ENCODE data around the gene SPRTN.
"Not testable (repeated sequence)": the region's sequence is repeated elsewhere in the genome, so short reads cannot be mapped to it uniquely, and the experiment has no call there.

Gene SPRTN

DNA sequence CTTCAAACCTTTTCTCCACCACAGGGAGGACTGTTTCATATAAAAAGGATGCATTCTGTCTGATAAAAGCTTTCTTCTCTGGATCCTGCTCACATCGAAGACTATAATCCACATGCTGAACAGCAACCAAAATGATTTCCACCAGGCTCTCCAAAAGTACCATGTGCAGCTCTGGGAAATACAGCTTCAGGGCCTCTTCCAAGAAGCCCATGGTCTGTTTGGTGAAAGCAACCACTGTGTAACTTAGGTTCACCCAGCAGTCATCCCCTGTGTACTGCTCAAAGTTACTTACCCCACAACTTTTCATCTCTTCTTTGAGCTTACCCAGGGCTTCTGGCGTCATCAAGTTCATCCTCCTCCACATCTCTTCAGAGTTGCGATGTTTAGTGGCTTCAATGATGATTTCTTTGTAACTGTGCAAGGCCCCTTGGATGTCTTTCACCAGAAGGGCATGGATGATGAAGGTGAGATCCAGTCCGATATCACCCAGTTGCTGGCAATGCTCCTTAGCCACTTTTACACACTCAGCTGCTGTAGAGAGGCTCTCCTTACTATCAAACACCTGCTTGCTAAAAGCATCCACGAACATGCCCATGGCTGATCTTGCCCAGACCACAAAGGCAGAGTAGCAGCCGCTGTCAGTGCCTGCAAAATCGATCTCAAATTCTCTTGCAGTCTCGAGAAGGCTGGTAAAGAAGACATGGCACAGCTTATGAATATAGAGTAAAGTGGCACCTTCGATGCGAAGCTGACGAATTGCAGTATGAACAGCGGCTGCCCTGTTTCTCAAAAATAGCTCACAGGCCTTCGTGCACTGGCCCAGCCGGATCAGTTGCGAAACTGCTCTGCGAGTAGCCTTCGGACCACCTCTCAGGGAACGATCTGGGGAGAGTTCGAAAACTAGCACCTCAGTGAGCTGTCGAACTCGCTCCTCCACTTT, 2.2 kb upstream of the SPRTN start:
- no peak for DNase-seq (ENCODE audit: low read depth in 2 of 2)

DNA sequence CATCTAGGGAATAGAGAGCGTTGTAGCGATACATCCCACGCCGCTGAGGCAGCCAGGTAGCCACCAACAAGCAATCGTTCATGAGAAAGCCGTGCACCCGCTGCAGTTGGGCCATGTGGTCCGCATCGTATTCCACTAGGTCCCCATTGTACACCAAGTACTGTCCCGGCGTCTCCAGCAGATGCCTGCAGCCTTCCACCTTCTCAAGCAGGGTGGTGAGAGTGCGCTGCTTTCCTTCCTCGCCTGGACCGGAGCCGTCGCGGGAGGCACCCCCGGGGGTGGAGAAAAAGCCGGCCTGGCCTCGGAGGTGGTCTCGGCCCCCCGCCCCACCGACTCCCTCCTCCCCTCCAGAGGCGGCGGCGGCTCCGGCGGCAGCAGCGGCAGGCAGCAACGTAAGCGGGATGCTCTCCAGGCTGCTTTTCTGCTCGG, 1.0 kb upstream of the SPRTN start:
- no peak for DNase-seq (ENCODE audit: low read depth in 2 of 2)

DNA sequence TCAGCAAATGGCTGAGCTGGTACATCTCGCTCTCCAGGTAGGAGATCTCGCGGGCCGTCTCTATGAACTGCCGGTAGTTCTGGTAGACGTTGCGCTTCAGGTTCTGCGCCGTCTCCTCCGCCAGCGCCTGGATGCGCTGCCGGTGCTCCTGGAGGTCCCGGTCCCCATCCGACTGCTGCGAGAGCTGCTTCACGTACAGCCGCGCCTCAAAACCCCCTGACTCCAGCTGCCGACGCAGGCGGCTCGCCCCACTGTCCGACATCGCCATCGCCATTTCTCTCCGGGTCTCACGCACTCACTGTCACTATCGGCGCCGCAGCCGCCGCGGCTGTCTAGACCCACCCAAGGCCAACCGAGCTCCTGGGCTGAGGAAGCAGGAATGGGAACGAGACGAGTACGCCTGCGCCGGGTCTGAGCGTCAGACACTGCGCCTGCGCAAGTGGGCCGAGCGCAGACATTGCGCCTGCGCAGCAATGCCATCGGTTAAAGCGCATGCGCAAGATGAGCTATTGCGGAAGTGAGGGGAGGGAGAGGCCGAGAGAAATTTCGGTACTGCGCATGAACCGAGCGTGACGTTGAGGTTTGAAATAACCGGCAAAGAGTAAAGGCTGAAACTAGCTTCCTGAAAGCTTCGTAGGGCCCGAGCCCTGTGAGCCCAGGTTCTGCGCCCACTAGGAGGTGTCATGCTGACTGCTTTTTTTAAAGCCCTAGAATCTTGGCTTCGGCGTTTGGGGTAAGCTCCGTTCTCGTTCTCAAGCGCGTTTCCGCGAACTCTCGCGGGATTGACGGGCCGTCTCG, 422 bp upstream of the SPRTN start, which contains the start of gene EXOC8:
Gene EXOC8 (minus strand): TSS at position 381 of the 798 bp plus-strand sequence. CDS start 107 bp downstream, at position 274.
- DNase-seq (ENCODE audit: low read depth in 2 of 2), result peak; percentile 93 to 99

DNA sequence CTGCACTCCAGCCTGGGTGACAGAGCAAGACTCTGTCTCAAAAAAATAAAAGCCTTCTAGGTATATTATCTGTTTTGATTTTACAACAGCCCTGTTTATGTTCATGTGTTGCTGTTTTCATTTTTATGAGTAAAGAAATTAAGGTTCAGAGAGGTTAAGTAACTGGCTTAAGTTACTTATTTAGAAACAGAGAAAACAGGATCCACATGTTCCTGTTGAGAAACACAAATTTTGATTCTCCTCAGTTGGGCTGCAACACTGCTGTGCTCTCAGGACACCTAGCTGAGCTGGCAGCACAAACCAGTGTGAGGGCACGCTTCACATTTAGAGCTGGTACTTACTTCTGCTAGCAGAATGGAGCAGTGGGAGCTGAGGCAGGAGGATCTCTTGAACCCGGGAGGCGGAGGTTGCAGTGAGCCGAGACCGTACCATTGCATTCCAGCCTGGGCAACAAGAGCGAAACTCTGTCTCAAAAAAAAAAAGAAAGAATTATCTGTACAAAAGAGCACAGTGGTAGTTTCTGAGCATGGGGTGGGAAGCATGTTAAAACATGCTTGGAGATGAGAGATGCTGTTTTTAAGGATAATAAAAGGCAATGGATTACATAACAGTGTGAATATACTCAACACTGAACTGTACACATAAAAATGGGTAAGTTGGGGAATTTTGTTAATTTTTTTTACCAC, 2.4 kb downstream of the SPRTN start:
- no peak for DNase-seq (ENCODE audit: low read depth in 2 of 2)

DNA sequence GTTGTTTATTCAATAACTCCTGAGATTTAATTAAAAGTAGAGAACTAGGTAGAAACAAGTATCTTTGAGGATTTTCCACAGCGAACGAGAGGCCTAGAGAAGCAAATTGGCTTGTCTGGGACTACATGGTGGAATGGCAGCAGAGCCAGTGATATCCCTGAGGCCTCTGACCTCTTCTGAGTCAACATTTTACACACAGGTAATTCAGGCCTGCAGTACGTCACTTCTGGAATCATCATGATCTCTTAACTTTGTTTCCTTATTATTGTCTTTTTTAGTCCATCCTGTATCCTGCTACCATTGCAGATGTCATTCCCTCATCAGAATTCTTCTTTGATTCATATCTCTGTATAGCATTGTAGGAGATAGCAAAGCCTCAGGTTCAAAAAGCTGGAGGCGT, 9.9 kb downstream of the SPRTN start:
- no peak for DNase-seq (ENCODE audit: low read depth in 2 of 2)

DNA sequence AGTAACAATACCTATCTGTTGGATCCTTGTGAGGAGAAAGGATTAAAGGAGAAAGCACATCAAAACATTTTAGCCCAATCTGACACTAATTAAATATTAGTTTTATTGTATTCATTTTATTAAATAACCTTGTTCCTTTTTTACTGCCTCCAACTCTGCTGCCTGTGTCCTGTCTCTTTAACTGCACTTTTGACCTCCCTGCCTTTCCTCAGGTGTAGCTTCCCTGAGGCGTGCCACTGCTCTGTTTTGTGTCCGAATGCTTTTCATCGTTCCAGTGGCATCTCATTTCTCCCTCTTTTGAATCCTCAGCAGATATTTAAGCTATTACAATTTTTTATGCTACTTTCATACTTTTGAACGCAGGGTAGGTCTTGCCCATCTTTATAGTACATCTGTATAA, 10.3 kb downstream of the SPRTN start:
- no peak for DNase-seq (ENCODE audit: low read depth in 2 of 2)

DNA sequence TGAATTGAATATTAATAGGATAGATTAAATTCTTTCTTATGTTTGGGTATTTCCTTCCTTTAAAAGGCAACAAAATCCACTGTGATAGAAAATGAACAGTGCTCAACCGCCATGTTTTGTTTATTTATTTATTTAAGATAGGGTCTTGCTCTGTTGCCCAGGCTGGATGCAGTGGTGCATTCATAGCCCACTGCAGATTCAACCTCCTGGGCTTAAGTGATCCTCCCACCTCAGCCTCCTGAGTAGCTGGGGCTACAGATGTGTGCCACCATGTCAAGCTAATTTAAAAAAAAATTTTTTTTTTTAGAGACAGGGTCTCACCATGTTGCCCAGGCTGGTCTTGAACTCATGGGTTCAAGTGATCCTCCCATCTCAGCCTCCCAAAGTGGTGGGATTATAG, 10.8 kb downstream of the SPRTN start:
- not testable (repeated sequence) for DNase-seq (ENCODE audit: low read depth in 2 of 2)

DNA sequence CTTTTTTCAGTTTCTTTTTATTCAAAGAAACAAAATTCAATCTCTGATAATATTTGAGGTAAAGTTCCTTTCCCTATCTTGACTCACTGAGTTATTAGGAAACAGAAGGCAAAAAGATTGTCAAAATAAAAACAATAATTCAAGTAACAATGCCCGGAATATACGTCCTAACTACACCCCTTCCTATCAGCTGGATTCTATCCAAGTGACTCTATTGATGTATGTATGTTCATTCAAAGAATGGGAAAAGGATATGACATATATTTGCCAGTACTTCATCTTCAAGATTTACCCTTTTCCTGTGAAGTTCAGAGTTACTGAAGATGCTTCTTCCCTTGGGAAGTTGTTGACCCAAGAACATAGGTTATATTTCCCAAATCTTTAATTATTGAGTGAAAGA, 13.7 kb downstream of the SPRTN start:
- no peak for DNase-seq (ENCODE audit: low read depth in 2 of 2)

DNA sequence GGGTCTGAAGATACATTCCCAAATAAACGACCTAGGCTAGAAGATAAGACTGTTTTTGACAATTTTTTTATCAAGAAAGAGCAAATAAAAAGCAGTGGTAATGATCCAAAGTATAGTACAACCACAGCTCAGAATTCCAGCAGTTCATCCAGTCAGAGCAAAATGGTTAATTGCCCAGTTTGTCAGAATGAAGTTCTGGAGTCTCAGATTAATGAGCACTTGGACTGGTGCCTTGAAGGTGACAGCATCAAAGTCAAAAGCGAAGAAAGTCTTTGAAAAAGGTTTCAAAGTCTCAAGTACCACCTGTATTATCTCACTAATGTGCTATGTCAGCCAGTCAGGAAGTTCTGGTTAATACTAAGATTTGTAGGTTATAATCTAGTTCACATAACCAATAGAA, 15.0 kb downstream of the SPRTN start:
- no peak for DNase-seq (ENCODE audit: low read depth in 2 of 2)

DNA sequence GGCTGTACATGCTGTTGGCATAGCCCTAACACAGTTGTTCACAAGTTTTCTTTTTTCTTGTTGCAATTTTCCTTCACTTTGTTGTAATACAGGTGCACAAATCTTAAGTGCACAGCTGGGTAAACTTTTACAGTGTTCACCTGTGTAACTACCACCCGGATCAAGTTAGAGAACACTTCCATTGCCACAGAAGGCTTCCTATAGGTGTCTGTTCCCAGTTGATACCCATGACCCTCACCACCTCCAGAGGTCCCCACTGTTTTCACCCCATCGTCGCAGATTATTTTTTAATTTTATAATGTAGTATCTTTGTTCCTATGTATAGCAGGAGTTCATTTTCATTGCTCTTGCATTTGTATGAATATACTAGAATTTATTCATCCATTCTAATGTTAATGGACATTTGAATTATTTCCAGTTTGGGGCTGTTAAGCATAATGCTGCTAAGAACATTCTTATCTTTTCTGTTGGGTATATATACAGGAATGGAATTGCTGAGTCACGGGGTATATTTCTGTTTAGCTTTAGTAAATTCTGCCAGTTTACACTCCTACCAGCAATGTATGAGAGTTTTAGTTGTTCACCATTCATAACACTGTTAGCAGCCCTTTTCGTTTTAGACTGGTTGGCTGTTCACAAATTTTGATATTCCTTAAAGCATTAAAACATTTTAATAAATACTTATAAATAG, 16.4 kb downstream of the SPRTN start:
- DNase-seq (ENCODE audit: low read depth in 2 of 2), result no peak

DNA sequence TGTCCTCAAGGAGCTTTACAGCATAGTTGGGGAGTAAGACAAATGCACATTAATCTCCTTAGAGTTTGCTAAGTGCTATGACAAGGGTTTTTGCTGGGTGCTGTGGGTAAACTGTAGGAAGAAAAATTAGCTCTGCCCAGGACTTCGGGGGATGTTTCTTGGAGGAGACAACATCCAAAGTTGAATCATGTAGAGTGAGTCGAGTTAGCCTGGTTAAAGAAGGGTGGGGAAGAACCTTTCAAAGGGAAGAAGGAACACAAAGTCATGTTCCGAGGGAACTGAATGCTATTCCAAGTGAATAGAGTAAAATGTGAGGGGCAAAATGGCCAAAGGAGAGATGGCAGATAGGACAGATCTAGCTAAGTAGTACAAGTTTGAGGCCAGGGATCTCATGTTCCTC, 17.1 kb downstream of the SPRTN start:
- DNase-seq (ENCODE audit: low read depth in 2 of 2), result no peak

DNA sequence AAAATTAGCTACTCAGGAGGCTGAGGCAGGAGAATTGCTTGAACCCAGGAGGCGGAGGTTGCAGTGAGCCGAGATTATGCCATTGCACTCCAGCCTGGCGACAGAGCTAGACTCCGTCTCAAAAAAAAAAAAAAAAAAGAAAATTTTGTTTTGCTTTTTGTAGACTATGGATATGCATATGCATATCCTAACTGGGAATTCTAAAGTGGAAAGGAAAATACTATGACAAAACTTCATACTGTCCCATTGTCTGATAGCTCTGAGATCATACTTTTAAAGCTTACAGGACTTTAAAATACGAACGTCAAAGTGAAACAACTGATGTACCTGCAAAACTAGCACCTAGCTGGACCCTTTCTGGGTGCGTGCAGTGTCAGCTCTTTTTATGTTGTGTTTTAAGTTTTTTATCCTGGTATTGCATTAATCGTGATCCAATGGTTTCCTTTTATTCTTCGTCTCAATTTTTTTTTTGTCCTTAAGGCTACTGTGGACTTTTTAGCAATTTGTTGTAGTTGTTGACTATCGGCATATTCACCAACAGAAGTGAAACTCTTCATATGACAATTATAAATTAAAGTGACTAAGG, 19.2 kb downstream of the SPRTN start:
- no peak for DNase-seq (ENCODE audit: low read depth in 2 of 2)

DNA sequence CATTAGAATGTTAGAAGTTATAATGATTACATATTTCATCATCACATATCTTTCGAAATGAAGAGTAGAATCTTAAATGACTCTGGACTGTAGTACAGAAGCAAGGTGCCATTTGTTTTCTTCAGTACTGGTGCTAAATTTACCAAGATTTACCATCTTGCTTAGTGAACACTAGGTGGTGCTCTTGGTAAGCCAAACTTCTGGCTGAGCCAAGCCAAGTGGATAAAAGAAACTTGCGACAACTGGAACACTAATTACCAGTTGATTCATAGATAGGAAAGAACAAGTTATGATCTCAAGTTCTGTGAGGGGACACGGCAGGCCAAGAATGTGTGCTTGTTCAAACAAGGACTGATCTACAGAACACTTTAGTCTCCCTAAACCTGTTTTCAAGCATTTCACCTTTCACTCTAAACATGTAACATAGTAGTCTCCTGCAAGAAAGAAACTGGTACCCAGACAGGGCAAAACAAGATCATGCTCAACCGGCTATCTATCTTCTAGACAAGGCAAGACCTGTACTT, 19.8 kb downstream of the SPRTN start:
- no peak for DNase-seq (ENCODE audit: low read depth in 2 of 2)

DNA sequence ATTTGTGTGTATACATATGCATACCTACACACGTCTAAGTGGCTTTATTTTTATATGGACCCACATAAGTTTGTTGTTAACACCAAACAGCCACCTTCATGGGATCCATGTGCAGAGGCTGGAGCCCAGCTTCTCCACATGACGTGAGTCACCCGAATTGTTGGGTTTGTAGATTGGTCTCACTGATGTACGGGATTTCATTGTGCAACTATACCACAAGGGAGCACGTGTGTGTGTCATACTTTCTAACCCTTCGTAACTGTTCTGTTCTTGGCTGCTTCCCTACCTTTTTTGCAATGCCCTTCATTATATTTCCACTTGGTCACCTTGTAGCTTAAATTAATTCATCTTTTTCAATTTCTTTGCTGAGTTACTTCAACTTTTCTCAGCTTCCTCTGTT, 21.0 kb downstream of the SPRTN start:
- no peak for DNase-seq (ENCODE audit: low read depth in 2 of 2)

DNA sequence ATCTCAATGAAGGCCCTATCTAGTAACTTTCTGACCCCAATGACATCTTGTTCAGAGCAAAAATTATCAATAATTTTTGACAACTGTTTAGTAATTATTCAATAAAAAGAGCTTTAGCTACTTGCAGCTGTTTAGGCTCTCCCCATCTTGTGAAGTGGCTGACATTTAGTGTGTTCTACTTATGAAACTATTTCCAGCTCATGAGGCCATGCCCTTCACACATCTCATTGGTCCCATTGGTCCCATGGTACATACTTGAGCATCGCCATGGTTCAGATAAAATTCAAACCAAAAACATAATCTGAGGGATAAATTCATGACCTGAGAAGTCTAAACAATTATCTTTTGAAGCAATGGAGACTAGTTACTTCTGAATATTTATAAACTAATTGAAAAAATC, 24.2 kb downstream of the SPRTN start:
- DNase-seq (ENCODE audit: low read depth in 2 of 2), result no peak

DNA sequence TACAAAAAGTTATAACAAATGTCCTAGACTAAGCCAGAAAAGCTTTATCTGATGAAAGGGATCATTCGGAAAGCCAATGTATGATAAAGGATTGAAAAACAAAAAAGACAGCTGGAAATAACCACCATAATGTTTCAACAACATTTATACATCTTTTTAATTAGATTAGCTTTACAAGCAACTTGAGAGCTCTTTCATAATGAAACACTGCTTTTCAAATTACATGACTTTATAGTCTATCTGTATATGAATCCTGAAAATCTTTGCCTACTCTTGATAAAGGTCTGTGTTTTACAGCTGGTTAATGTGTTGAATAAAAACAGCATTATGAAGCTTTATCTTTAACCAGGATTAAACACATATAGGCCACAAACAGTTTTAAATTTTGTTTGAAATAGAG, 25.5 kb downstream of the SPRTN start:
- no peak for DNase-seq (ENCODE audit: low read depth in 2 of 2)

DNA sequence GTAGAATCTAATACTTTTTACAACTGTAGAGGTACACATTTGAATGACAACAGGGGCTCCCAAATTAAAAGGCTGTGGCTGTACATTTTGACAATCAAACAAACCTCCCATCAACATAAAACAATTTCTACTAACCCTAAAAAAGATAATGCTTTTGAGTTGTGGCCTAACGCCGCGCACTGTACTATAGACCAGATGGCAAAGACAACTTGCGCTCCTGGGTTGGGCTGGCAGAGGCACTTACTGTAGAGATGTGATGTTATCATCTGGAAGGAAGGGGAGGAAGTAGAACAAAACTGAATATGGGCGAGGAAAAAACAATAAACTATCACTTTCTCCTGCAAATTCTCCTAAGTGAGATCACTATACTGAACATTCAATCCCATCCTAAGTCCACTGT, 26.1 kb downstream of the SPRTN start:
- no peak for DNase-seq (ENCODE audit: low read depth in 2 of 2)

DNA sequence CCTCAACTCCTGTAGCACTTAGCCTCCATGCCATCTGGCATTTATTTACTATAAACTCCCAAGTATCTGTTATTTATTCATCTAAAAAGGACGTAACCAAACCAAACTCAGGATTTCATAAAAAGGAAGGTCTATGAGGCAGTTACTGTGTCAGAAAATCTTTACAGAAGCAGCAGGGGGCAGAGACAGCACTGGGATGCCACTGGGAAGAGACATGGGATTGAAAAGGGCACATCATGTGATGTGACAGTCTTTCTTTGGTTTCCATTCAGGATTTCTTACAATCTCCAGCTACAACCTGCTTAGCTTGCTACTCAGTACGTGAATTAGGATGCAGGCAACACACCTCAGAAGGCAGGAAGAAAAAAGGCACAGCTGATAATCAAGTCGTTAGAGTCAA, 31.2 kb downstream of the SPRTN start:
- no peak for DNase-seq (ENCODE audit: low read depth in 2 of 2)

DNA sequence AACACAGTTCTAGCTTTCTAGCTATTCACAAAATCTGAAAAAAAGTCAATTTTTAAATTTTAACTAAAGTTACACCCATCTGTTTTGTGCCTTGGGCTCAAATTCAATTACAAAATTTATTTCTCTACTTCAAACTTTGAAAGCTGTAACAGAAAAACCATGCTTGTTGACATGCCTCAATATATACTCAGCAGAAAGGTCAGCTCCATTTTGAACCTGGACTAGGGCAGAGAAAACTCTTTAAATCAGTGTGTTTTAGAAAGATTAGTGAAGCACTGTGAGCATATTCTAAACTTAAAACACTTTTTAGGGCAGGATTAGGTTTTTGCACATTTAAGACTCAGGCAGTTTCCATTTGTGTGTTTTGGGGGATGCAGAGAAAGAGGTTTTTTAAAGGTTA, 34.4 kb downstream of the SPRTN start:
- no peak for DNase-seq (ENCODE audit: low read depth in 2 of 2)

DNA sequence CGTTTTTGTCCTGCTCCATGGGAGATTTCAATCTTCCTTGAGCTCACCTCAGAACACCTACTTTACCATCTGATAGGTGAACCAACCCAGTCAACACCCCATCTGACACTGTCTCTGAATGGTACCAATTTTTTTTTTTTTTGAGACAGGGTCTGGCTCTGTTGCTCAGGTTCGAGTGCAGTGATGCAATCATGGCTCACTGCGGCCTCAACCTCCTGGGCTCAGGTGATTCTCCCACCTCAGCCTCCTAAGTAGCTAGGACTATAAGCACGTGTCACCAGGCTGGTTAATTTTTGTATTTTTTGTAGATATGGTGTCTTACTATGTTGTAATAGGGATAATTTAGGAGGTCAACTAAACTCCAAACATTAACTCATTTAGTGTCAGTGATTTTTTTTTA, 36.3 kb downstream of the SPRTN start:
- no peak for DNase-seq (ENCODE audit: low read depth in 2 of 2)

DNA sequence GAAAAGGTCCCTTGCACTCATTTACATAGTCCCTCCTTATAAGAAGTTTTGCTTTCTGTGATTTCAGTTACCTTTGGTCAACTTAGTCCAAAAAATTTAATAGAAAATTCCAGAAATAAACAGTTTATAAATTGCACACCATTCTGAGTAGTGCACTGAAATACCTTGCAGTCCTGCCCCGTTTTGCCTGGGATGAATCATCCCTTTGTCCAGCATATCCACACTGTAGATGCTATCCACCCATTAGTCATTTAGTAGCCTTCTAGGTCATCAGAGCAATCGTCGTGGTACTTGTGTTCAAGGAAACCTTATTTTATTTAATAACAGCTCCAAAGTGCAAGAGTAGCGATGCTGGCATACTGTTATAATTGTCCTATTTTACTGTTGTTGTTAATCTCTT, 38.0 kb downstream of the SPRTN start:
- no peak for DNase-seq (ENCODE audit: low read depth in 2 of 2)

All from stimulated activated CD4-positive, alpha-beta T cell treated with anti-CD3 and anti-CD28 coated beads, Interleukin-12 subunit alpha, Interleukin-12 subunit beta, amount 100 ng/mL, for 24 hours (primary cell).